Stimulated activated CD4-positive, alpha-beta T cell treated with anti-CD3 and anti-CD28 coated beads, Interleukin-12 subunit alpha, Interleukin-12 subunit beta, amount 100 ng/mL, for 4 hours (primary cell): Measurements from ENCODE around the gene CAND2.

ENCODE experiments used
- DNase-seq: peaks from one replicate; pipeline ENCODE4 v3.0.0-alpha.2; 2020

Gene CAND2

GRCh38 chr3:12807601-12808359 is 11.3 kb downstream of the CAND2 start:
- no peak for DNase-seq

- no peak for DNase-seq
These were observed 12.1 kb downstream of the CAND2 start for GRCh38 chr3:12808587-12808986.

- DNase-seq: no peak
These were observed 12.5 kb downstream of the CAND2 start for GRCh38 chr3:12809001-12809400.

- DNase-seq: no peak
These were observed 13.0 kb downstream of the CAND2 start for GRCh38 chr3:12809435-12809834.

- peak; percentile 95 for DNase-seq
These were observed 13.7 kb downstream of the CAND2 start for GRCh38 chr3:12810013-12810780.

GRCh38 chr3:12810961-12811360 is 14.5 kb downstream of the CAND2 start:
- DNase-seq: no peak

GRCh38 chr3:12812812-12813211 is 16.3 kb downstream of the CAND2 start:
- no peak for DNase-seq

- DNase-seq: no peak
These were observed 17.5 kb downstream of the CAND2 start for GRCh38 chr3:12813967-12814366.

GRCh38 chr3:12815078-12815477 is 18.6 kb downstream of the CAND2 start:
- DNase-seq: no peak

- DNase-seq: no peak
These were observed 19.2 kb downstream of the CAND2 start for GRCh38 chr3:12815719-12816118.

- no peak for DNase-seq
These were observed 20.3 kb downstream of the CAND2 start for GRCh38 chr3:12816521-12817342.

GRCh38 chr3:12817343-12817710 is 20.8 kb downstream of the CAND2 start:
- no peak for DNase-seq

GRCh38 chr3:12818273-12818672 is 21.8 kb downstream of the CAND2 start:
- DNase-seq: no peak

GRCh38 chr3:12818773-12819172 is 22.3 kb downstream of the CAND2 start:
- no peak for DNase-seq

GRCh38 chr3:12822725-12823373 is 26.4 kb downstream of the CAND2 start:
- no peak for DNase-seq

GRCh38 chr3:12824299-12824698 is 27.8 kb downstream of the CAND2 start:
- no peak for DNase-seq

- no peak for DNase-seq
These were observed 28.7 kb downstream of the CAND2 start for GRCh38 chr3:12825156-12825555.

- DNase-seq: no peak
These were observed 32.3 kb downstream of the CAND2 start for GRCh38 chr3:12828751-12829150.

- DNase-seq: no peak
These were observed 32.9 kb downstream of the CAND2 start for GRCh38 chr3:12829404-12829803.

GRCh38 chr3:12829886-12830784 is 33.7 kb downstream of the CAND2 start:
- no peak for DNase-seq

- no peak for DNase-seq
These were observed 34.3 kb downstream of the CAND2 start for GRCh38 chr3:12830785-12831156.

GRCh38 chr3:12831301-12831866 is 34.9 kb downstream of the CAND2 start:
- no peak for DNase-seq
